D721Med (cell line): ENCODE data around the gene PITPNC1.

ENCODE experiments used
- DNase-seq: peaks from one replicate; pipeline ENCODE4 v3.0.0; 2011; ENCODE audit warnings: low spot score; ENCODE audit not compliant: insufficient read length
- FAIRE-seq: peaks from 2 replicates; lab custom pipeline; 2011; peaks lifted over from hg19 to GRCh38; lab: Jason Lieb, UNC
- CTCF ChIP-seq: IDR thresholded peaks from 2 replicates; pipeline ENCODE4 v1.5.1; 2012; ENCODE audit warnings: mild to moderate bottlenecking, control low read depth; ENCODE audit not compliant: insufficient read depth; ENCODE audit errors: missing control alignments

Gene PITPNC1

DNA sequence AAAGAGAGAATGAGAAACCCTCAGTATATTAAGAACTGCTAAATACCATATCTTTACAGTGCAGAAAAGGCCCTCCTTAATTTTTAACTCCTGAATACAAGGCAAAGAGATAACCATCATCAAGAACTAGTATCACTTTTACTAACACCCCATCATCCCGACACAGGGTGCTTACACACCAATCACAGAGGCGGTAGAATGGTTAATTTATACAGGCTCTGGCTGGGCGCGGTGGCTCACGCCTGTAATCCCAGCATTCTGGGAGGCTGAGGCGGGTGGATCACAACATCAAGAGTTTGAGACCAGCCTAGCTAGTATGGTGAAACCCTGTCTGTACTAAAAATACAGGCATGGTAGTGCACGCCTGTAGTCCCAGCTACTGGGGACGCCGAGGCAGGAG is 14.9 kb upstream of the PITPNC1 start:
- DNase-seq (no peak), FAIRE-seq (no peak)
- TF ChIP-seq CTCF: no peak

DNA sequence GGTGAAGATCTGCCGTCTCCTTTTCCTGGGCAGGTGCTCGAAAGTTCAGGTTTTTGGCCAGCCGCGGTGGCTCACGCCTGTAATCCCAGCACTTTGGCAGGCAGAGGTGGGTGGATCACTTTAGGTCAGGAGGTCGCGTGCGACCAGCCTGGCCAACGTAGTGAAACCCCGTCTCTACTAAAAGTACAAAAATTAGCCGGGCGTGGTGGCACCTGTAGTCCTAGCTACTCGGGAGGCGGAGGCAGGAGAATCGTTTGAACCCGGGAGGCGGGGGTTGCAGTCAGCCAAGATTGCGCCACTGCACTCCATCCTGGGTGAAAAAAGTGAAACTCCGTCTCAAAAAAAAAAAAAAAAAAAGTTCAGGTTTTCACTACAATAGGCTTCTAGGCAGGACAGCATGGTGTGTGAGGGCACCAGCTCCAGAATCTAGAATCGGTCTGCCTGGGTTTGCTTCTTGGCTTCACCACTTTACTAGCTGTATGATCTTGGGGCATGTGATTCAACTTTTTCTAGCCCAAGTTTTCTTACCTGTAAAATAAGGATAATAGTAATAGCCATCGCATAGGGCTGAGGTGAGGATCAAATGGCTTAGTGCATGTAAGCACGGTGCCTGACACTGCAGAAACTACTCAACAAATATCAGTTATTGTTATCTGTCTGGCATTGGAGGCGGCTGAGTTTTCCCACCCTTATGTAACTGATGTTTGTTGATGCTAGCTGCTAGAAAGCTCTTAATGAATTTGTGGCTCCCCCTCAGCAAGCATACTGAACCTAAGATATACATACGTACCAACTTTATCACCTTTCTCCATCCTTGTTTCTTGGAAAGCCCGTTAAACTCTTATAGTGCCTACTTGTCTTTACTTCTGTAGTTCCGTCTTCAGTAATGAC is 12.0 kb upstream of the PITPNC1 start:
- DNase-seq (no peak), FAIRE-seq (no peak)
- TF ChIP-seq CTCF: no peak

DNA sequence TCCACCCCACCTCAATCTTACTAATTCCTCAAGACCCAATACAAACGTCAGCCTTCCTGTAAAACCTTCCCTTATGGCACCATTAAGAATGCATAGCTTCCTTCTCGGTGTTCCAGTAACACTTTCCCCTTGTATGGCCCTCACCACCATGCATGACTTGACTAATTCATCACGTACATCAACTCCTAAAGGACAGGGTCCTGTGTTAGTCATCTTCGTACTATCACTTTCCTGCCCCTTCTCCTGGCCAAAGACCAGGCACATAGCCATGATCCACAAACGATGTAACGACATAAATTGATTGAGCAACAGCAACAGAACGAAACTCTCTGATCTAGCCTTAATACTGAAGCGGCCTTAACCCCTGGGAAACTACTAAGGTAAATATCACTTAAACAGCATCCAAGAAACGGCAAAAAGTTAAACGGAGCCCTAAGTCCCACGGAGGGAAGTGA is 11.3 kb upstream of the PITPNC1 start:
- DNase-seq (no peak), FAIRE-seq (peak; percentile 25)
- TF ChIP-seq CTCF: no peak

DNA sequence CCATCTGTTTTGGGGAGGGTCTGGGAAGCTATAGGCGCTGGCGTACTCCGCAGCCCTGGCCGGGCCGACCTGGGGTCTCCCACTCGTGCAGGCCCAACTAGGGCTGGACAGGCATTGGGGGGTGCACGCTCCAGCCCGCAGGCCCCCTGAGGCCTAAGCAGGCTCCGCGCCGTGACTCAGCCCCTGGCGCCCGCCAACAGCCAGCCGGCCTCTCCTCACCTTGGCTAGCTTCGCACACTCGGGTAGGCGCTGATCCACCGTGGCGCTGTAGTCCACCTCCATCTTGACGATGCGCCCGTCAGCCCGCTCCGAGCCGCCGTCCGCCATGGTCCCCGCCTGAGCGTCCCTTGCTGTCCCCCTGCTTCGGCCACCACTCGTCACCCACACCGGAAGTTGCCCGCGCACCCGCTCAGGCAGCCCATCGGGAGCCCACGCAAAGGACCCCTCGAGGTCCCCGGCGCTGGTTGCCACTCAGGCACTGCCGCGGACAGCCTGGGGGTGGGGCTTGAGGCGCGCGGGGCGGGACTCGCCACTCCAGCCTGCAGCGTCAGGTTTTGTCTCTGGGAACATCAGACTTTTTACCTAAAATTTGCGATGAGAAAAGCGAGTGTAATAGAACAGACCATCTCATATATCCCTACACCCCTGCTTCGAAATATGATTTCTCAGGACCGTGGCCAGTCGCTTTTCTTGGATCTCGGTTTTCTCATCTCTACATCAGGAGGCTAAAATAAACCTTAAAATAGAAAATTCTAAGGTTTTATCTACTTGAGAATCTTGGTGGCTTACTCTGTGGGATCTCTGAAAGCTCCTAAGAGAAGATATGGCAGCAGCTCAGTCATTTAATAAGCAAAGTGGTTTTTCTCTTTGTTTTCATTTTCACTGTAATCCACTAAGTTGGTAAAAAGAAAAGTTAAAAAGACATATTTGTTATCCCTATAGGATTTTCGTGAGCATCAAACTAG is 10.6 kb upstream of the PITPNC1 start, which contains the start of gene PSMD12:
Gene PSMD12 (minus strand): TSS at position 385 of the 965 bp plus-strand sequence. CDS start 58 bp downstream, at position 327.
- DNase-seq (peak; percentile 70), FAIRE-seq (no peak)
- TF ChIP-seq CTCF: no peak

GRCh38 chr17:67369676-67370075 is 7.4 kb upstream of the PITPNC1 start:
- TF ChIP-seq CTCF: no peak
- DNase-seq (no peak), FAIRE-seq (no peak)

DNA sequence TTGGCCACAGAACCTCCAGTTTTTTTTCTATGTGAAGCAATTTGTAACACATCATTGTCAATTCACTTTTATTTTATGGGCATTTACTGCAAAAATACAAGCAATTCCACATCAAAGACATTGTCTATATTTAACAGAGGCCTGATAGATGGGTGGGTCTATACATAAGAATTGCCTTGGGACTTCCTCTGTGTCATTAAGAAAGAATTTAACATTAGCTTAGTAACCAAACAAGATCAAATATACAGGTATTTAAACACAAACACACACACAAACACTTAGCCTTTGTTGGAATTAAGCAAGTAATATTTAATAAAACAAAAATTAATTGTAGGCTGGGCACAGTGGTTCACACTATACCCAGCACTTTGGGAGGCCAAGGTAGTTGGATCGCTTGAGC is 4.3 kb upstream of the PITPNC1 start:
- no peak for FAIRE-seq
- DNase-seq: no peak
- TF ChIP-seq CTCF: no peak
